ENCODE results near the gene IL12B.

DNA sequence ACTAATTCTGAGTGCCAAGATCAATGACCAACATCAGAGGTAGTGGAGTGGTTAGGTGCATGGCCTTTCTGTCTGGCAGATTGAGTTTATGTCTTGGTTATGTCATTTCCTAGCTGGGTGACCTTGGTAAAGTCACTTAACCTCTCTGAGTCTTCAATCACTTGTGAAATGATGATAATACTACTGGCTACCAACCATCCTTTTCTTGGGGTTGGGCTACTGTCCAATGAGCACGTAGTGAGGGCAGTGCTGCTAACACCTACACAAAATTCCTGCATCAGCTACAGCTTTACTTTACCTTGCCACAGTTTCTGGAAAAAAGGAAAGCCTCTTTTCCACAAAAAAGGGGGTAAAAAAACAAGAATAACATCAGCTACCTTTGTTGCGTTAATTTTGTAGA lies 12.4 kb downstream of the IL12B start:
- TF ChIP-seq CTCF (conservative IDR thresholded peaks at IDR 0.05) (no peak), ZFX (IDR thresholded peaks at IDR 0.05) (no peak)

Data from C4-2B (cell line).